Activated naive CD8-positive, alpha-beta T cell treated with anti-CD3 and anti-CD28 coated beads, Interleukin-2, amount 50 U/mL, for 24 hours (primary cell): Measurements from ENCODE around the gene NT5DC1.

Experiments used
- ATAC-seq: fragments of 150-1000 bp; cut with Tn5 transposase; one replicate; pipeline ENCODE4 v1.10.0; 2021
- DNase-seq: peaks from one replicate; pipeline ENCODE4 v3.0.0; 2021
- H3K27ac Mint-ChIP-seq: one replicate; pipeline ENCODE4 v1.8.0; 2021; ENCODE audit warnings: mild to moderate bottlenecking, mixed read lengths
- H3K27me3 Mint-ChIP-seq: one replicate; pipeline ENCODE4 v1.8.0; 2021; ENCODE audit warnings: mixed read lengths
- H3K36me3 Mint-ChIP-seq: one replicate; pipeline ENCODE4 v1.8.0; 2021; ENCODE audit warnings: low read depth, mixed read lengths
- H3K4me1 Mint-ChIP-seq: one replicate; pipeline ENCODE4 v1.8.0; 2021; ENCODE audit warnings: mixed read lengths
- H3K4me3 Mint-ChIP-seq: one replicate; pipeline ENCODE4 v1.8.0; 2021; ENCODE audit warnings: mild to moderate bottlenecking, moderate library complexity, mixed read lengths
- H3K9me3 Mint-ChIP-seq: one replicate; pipeline ENCODE4 v1.8.0; 2021; ENCODE audit warnings: mixed read lengths

The NT5DC1 gene

GRCh38 chr6:116246089-116246488 lies 145.4 kb downstream of the NT5DC1 start:
- DNase-seq: no peak
- no peak for ATAC-seq
- Mint-ChIP-seq H3K4me3 (no peak overlapping the region), H3K36me3 (peaks cover 4% of the 10 kb centered on the region), H3K27me3 (no peaks in the 10 kb centered on the region), H3K9me3 (no peaks in the 10 kb centered on the region), H3K27ac (no peak overlapping the region), H3K4me1 (peaks cover 17% of the 10 kb centered on the region)

GRCh38 chr6:116247285-116247684 lies 146.6 kb downstream of the NT5DC1 start:
- H3K9me3 Mint-ChIP-seq: no peaks in the 10 kb centered on the region
- H3K27ac Mint-ChIP-seq: no peak overlapping the region
- H3K4me3 Mint-ChIP-seq: no peak overlapping the region
- H3K36me3 Mint-ChIP-seq: peaks cover 9% of the 10 kb centered on the region
- DNase-seq (no peak), ATAC-seq (no peak)
- peaks cover 20% of the 10 kb centered on the region for H3K4me1 Mint-ChIP-seq
- no peaks in the 10 kb centered on the region for H3K27me3 Mint-ChIP-seq

GRCh38 chr6:116248577-116248976 lies 147.9 kb downstream of the NT5DC1 start:
- no peaks in the 10 kb centered on the region for H3K9me3 Mint-ChIP-seq
- no peaks in the 10 kb centered on the region for H3K27me3 Mint-ChIP-seq
- ATAC-seq (no peak), DNase-seq (no peak)
- peaks cover 9% of the 10 kb centered on the region for H3K36me3 Mint-ChIP-seq
- no peak overlapping the region for H3K4me3 Mint-ChIP-seq
- H3K4me1 Mint-ChIP-seq: peaks cover 20% of the 10 kb centered on the region
- peak overlapping the region; percentile 34 for H3K27ac Mint-ChIP-seq

- Mint-ChIP-seq H3K27ac (no peak overlapping the region), H3K4me1 (peaks cover 20% of the 10 kb centered on the region), H3K9me3 (no peaks in the 10 kb centered on the region), H3K27me3 (no peaks in the 10 kb centered on the region), H3K36me3 (peaks cover 9% of the 10 kb centered on the region), H3K4me3 (no peak overlapping the region)
- ATAC-seq (no peak), DNase-seq (no peak)
Observed at GRCh38 chr6:116251568-116252384, 151.1 kb downstream of the NT5DC1 start.

- no peak overlapping the region for H3K27ac Mint-ChIP-seq
- no peak overlapping the region for H3K4me3 Mint-ChIP-seq
- peaks cover 20% of the 10 kb centered on the region for H3K4me1 Mint-ChIP-seq
- H3K27me3 Mint-ChIP-seq: no peaks in the 10 kb centered on the region
- H3K36me3 Mint-ChIP-seq: peaks cover 9% of the 10 kb centered on the region
- H3K9me3 Mint-ChIP-seq: no peaks in the 10 kb centered on the region
- ATAC-seq (no peak), DNase-seq (no peak)
Observed at GRCh38 chr6:116253188-116253504, 152.5 kb downstream of the NT5DC1 start.

- Mint-ChIP-seq H3K4me1 (peaks cover 16% of the 10 kb centered on the region), H3K27me3 (no peaks in the 10 kb centered on the region), H3K4me3 (no peak within 1 kb of the TSS), H3K27ac (no peak within 1 kb of the TSS), H3K36me3 (peaks cover 9% of the 10 kb centered on the region), H3K9me3 (no peaks in the 10 kb centered on the region)
- ATAC-seq (peak; percentile 100), DNase-seq (peak; percentile 89)
Observed at GRCh38 chr6:116253505-116254296, 153.0 kb downstream of the NT5DC1 start, which contains the start of gene TSPYL4. Gene TSPYL4 (minus strand): TSS chr6:116254075. CDS start chr6:116254008, 67 bp downstream.

- H3K9me3 Mint-ChIP-seq: no peaks in the 10 kb centered on the region
- ATAC-seq: no peak
- H3K27me3 Mint-ChIP-seq: no peaks in the 10 kb centered on the region
- peaks cover 16% of the 10 kb centered on the region for H3K4me1 Mint-ChIP-seq
- H3K27ac Mint-ChIP-seq: no peak overlapping the region
- peaks cover 9% of the 10 kb centered on the region for H3K36me3 Mint-ChIP-seq
- DNase-seq: no peak
- H3K4me3 Mint-ChIP-seq: no peak overlapping the region
Observed at GRCh38 chr6:116254297-116255056, 153.8 kb downstream of the NT5DC1 start.

GRCh38 chr6:116255246-116255800 lies 154.7 kb downstream of the NT5DC1 start:
- H3K27me3 Mint-ChIP-seq: no peaks in the 10 kb centered on the region
- ATAC-seq: no peak
- H3K4me1 Mint-ChIP-seq: peaks cover 10% of the 10 kb centered on the region
- H3K27ac Mint-ChIP-seq: no peak overlapping the region
- H3K9me3 Mint-ChIP-seq: no peaks in the 10 kb centered on the region
- no peak overlapping the region for H3K4me3 Mint-ChIP-seq
- no peak for DNase-seq
- H3K36me3 Mint-ChIP-seq: peaks cover 9% of the 10 kb centered on the region

- H3K9me3 Mint-ChIP-seq: no peaks in the 10 kb centered on the region
- H3K36me3 Mint-ChIP-seq: peaks cover 12% of the 10 kb centered on the region
- ATAC-seq (no peak), DNase-seq (no peak)
- H3K27me3 Mint-ChIP-seq: no peaks in the 10 kb centered on the region
- no peak overlapping the region for H3K27ac Mint-ChIP-seq
- H3K4me1 Mint-ChIP-seq: peaks cover 3% of the 10 kb centered on the region
- H3K4me3 Mint-ChIP-seq: no peak overlapping the region
Observed at GRCh38 chr6:116256694-116257093, 156.0 kb downstream of the NT5DC1 start.

- ATAC-seq (no peak), DNase-seq (no peak)
- Mint-ChIP-seq H3K27me3 (no peaks in the 10 kb centered on the region), H3K4me3 (no peak overlapping the region), H3K27ac (no peak overlapping the region), H3K4me1 (peaks cover 10% of the 10 kb centered on the region), H3K9me3 (peaks cover 13% of the 10 kb centered on the region), H3K36me3 (peaks cover 29% of the 10 kb centered on the region)
Observed at GRCh38 chr6:116258520-116258919, 157.9 kb downstream of the NT5DC1 start.

- Mint-ChIP-seq H3K27me3 (no peaks in the 10 kb centered on the region), H3K27ac (no peak overlapping the region), H3K36me3 (peaks cover 37% of the 10 kb centered on the region), H3K4me3 (no peak overlapping the region), H3K9me3 (peaks cover 18% of the 10 kb centered on the region), H3K4me1 (peaks cover 21% of the 10 kb centered on the region)
- DNase-seq (no peak), ATAC-seq (no peak)
Observed at GRCh38 chr6:116263353-116263752, 162.7 kb downstream of the NT5DC1 start.

- Mint-ChIP-seq H3K36me3 (peaks cover 37% of the 10 kb centered on the region), H3K27ac (no peak overlapping the region), H3K4me3 (no peak overlapping the region), H3K27me3 (no peaks in the 10 kb centered on the region), H3K9me3 (peaks cover 18% of the 10 kb centered on the region), H3K4me1 (peaks cover 28% of the 10 kb centered on the region)
- DNase-seq: no peak
- peak; percentile 67 for ATAC-seq
Observed at GRCh38 chr6:116265041-116265829, 164.6 kb downstream of the NT5DC1 start.

GRCh38 chr6:116266803-116267202 lies 166.2 kb downstream of the NT5DC1 start:
- peaks cover 25% of the 10 kb centered on the region for H3K36me3 Mint-ChIP-seq
- H3K27ac Mint-ChIP-seq: no peak overlapping the region
- H3K4me1 Mint-ChIP-seq: peaks cover 25% of the 10 kb centered on the region
- H3K9me3 Mint-ChIP-seq: peaks cover 18% of the 10 kb centered on the region
- no peak for DNase-seq
- ATAC-seq: no peak
- no peaks in the 10 kb centered on the region for H3K27me3 Mint-ChIP-seq
- H3K4me3 Mint-ChIP-seq: no peak overlapping the region
